Heart left ventricle (tissue), 13 donors: Measurements from ENCODE around the gene SENP6.
"Not testable (repeated sequence)": the region's sequence is repeated elsewhere in the genome, so short reads cannot be mapped to it uniquely, and the experiment has no call there.

Experiments used
- POLR2A ChIP-seq, 2 donors: fragments of 450-650 bp; IDR thresholded peaks; one replicate each; pipeline ENCODE4 v1.6.1; 2017; ENCODE audit warnings: antibody characterized with exemption in 2 of 2, mild to moderate bottlenecking in 2 of 2, moderate library complexity in 2 of 2
- TF ChIP-seq, protein P1 (sequence below), 12 donors: fragments of 200-600 bp; sonication (generic) in 4 of 12; IDR thresholded peaks; one replicate each; pipeline versions ENCODE4 v1.5.0 to v1.8.0; 2018 to 2022; ENCODE audit warnings: antibody characterized with exemption in 12 of 12, mild to moderate bottlenecking in 5 of 12
- donor health status: ischemic (EF 13 %, LVEDD 7.1; RV severe dilation, severe dysfunction).
- donor health status: DM: no; HTN: yes; CAD: no.
- donor health status: DM: no; HTN: no; CAD: no.
- donor health status: ischemic (EF 25% LVEDD 6.9; RV normal size, moderate dysfunction).
- donor health status: ischemic (EF 25% LVEDD 5.7; RV mildly dilated, moderate dysfunction).
- donor health status: ischemic (EF 35%, LVEDD 5.7; RV mildly dilated, moderate dysfunction).
- donor health status: nonischemic (EF 11% LVEDD 7.7; RV severe dilation, severe dysfunction).
- donor health status: DM: yes; HTN: yes; CAD: no.
- donor health status: PGD.
- donor health status: ischemic (EF 29% LVEDD 5.4; RV normal size, mild dysfunction).
- donor health status: nonischemic (EF 23%, LVEDD 6.1; RV moderate dilation, normal function).

- TF ChIP-seq, protein P1, sequence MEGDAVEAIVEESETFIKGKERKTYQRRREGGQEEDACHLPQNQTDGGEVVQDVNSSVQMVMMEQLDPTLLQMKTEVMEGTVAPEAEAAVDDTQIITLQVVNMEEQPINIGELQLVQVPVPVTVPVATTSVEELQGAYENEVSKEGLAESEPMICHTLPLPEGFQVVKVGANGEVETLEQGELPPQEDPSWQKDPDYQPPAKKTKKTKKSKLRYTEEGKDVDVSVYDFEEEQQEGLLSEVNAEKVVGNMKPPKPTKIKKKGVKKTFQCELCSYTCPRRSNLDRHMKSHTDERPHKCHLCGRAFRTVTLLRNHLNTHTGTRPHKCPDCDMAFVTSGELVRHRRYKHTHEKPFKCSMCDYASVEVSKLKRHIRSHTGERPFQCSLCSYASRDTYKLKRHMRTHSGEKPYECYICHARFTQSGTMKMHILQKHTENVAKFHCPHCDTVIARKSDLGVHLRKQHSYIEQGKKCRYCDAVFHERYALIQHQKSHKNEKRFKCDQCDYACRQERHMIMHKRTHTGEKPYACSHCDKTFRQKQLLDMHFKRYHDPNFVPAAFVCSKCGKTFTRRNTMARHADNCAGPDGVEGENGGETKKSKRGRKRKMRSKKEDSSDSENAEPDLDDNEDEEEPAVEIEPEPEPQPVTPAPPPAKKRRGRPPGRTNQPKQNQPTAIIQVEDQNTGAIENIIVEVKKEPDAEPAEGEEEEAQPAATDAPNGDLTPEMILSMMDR (IDR thresholded peaks at IDR 0.05), result not testable (repeated sequence)
- TF ChIP-seq POLR2A (IDR thresholded peaks at IDR 0.05), result not testable (repeated sequence)
Measured at GRCh38 chr6:75627708-75628107, 26.0 kb downstream of the SENP6 start.
